ENCODE data around the gene C11orf58. TPM values are rescaled to one million over a fixed set of nuclear protein-coding genes. Genes with fewer than 3 reads are reported as not detected.

Gene C11orf58
- total and polyA plus RNA-seq, 5 donors: 124 to 139 (median 129) TPM

DNA sequence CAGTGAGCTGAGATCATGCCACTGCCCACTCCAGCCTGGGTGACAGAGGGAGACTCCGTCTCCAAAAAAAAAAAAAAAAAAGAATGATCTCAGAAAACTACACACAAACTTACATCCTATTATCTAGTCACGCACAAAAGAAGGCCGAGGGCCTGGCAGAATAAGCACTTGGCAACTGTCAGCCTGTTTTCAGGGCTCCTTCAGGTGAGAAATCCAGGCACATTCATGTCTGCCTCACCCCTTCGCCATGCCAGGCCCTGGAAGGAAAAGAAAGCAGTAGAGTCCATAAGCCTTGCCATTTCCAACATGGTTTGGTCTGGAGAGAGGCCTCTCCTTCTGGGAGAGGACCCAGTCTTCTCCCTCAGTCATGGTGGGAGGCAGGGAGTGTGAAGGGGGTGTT, 30.9 kb downstream of the C11orf58 start:
- WGBS: 88% methylated on average over 4 of the region's 4 CpGs

GRCh38 chr11:16770016-16770415, 31.6 kb downstream of the C11orf58 start:
- H3K4me3 ChIP-seq (ENCODE audit: low read length): no peak overlapping the region
- no peaks in the 10 kb centered on the region for H3K4me1 ChIP-seq (ENCODE audit: control insufficient read depth, insufficient read depth, low read length)
- no peak overlapping the region for H3K27ac ChIP-seq (ENCODE audit: low read length)
- ATAC-seq: peak in 1 of 2 donors; percentile 9
- 81% methylated on average over 11 of the region's 11 CpGs for WGBS
- intact Hi-C loops (cut with DNase I): no loop called here
- H3K27me3 ChIP-seq (ENCODE audit: control insufficient read depth, insufficient read depth): no peaks in the 10 kb centered on the region
- no peak for DNase-seq
- no peaks in the 10 kb centered on the region for H3K9me3 ChIP-seq (ENCODE audit: control insufficient read depth, low read length)

More for the DNA sequence above, 30.9 kb downstream of the C11orf58 start:
- Histone ChIP-seq H3K4me3 (ENCODE audit: low read length) (no peak overlapping the region), H3K9me3 (ENCODE audit: control insufficient read depth, low read length) (no peaks in the 10 kb centered on the region), H3K27ac (ENCODE audit: low read length) (no peak overlapping the region), H3K4me1 (ENCODE audit: control insufficient read depth, insufficient read depth, low read length) (no peaks in the 10 kb centered on the region), H3K27me3 (ENCODE audit: control insufficient read depth, insufficient read depth) (no peaks in the 10 kb centered on the region)
- DNase-seq: no peak
- intact Hi-C loops (cut with DNase I): no loop called here
- ATAC-seq: no peak

DNA sequence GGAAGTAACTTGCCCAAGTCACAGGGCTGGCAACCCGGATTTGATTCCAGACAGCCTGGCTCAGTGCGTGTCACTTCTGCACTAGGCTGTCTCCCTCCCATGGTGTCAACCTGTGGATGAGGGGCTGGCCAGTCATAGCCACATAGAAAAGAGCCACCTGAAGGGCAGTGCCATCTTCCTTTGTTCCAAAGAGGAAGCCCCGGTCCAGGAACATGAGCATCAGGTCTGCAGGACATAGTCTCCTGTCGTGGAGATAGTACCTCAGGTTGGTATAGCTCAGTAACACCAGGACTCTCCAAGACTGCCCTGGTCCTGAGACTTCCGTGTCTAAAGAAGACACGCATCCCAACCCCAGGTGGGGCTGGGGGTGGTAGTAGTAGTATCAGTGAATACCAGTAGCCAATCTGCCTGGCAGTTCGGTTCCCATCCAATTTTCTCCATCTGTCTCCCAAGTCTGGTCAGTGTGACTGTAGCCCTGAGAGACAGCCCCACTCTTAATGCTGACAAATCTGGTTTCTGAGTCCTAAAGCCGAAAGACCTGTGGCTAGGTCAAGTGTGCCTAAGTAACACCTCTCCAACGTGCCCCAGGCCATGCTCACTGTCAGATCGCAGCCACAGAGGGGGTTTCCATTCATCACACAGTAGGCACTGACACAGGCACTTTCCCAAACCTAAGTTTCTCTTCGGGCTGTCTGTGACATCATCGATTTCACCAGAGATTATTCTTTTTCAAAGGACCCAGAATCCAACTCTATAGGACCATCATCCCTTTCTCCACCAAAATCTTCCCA, 33.1 kb downstream of the C11orf58 start:
- WGBS: 83% methylated on average over 12 of the region's 12 CpGs
- Histone ChIP-seq H3K27ac (ENCODE audit: low read length) (no peak overlapping the region), H3K27me3 (ENCODE audit: control insufficient read depth, insufficient read depth) (no peaks in the 10 kb centered on the region), H3K9me3 (ENCODE audit: control insufficient read depth, low read length) (no peaks in the 10 kb centered on the region), H3K4me1 (ENCODE audit: control insufficient read depth, insufficient read depth, low read length) (no peaks in the 10 kb centered on the region), H3K4me3 (ENCODE audit: low read length) (no peak overlapping the region)
- no peak for ATAC-seq
- intact Hi-C loops (cut with DNase I): no loop called here
- no peak for DNase-seq

DNA sequence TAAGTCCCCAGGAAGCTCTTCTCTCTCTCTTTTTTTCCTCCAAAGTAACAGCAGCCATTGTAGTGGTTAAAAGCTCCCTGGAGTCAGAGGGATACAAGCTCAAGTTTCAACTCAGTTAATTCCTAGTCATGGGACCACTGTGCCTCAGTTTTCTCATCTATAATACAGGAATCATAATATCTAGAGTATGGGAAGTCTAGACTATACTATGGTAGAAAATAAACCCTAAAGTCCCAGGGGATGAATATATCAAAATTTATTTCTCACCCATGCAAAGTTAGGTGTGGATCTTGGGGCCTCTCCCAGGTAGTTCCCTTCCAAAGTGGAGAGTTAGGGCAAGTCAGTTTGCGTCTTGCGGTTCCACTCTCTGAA, 33.7 kb downstream of the C11orf58 start:
- H3K4me1 ChIP-seq (ENCODE audit: control insufficient read depth, insufficient read depth, low read length): no peaks in the 10 kb centered on the region
- WGBS: 97% methylated on average over 2 of the region's 2 CpGs
- H3K4me3 ChIP-seq (ENCODE audit: low read length): no peak overlapping the region

GRCh38 chr11:16773981-16774935, 35.8 kb downstream of the C11orf58 start:
- intact Hi-C loops (cut with DNase I): no loop called here
- no peaks in the 10 kb centered on the region for H3K4me1 ChIP-seq (ENCODE audit: control insufficient read depth, insufficient read depth, low read length)
- H3K27me3 ChIP-seq (ENCODE audit: control insufficient read depth, insufficient read depth): no peaks in the 10 kb centered on the region
- no peak overlapping the region for H3K27ac ChIP-seq (ENCODE audit: low read length)
- DNase-seq (no peak), ATAC-seq (no peak)
- H3K4me3 ChIP-seq (ENCODE audit: low read length): no peak overlapping the region
- no peaks in the 10 kb centered on the region for H3K9me3 ChIP-seq (ENCODE audit: control insufficient read depth, low read length)
- 51% methylated on average over 9 of the region's 9 CpGs for WGBS

More for the DNA sequence above, 33.7 kb downstream of the C11orf58 start:
- intact Hi-C loops (cut with DNase I): no loop called here
- DNase-seq (no peak), ATAC-seq (no peak)
- H3K9me3 ChIP-seq (ENCODE audit: control insufficient read depth, low read length): no peaks in the 10 kb centered on the region
- H3K27ac ChIP-seq (ENCODE audit: low read length): no peak overlapping the region
- H3K27me3 ChIP-seq (ENCODE audit: control insufficient read depth, insufficient read depth): no peaks in the 10 kb centered on the region

DNA sequence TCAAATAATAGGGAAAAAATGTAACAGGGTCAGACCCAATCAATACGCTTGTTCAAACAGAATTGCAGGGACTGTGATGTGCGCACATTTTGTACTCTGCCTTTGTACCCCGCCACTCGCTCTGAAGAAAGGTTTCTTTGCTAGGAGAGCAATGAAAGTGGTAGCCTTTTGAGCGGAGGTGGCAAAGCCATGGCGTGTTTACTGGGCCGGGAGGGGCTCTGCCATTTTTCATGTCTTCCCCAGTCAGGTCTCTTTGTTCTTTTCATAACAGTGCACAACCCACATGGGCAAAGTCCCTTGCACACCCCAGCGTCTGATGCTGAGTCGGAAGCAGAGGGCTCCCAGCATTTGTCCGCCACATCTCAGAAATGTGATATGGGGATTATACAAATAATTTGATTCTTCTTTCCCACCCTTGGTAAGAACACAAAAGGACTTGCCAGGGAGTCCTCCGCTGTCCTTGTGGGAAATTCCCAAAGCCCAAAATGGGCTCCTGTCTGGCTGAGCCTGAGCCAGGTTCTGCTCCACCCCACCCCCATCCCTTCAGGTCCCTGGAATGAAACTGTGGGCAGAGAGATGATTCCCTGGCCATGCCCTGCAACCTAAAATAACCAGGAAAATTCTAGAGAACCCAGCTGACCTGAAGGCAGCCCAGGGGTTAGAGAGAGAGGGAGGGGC, 36.6 kb downstream of the C11orf58 start:
- no peaks in the 10 kb centered on the region for H3K27me3 ChIP-seq (ENCODE audit: control insufficient read depth, insufficient read depth)
- no peak for DNase-seq
- H3K4me3 ChIP-seq (ENCODE audit: low read length): no peak overlapping the region
- WGBS: 87% methylated on average over 11 of the region's 11 CpGs
- ATAC-seq: no peak
- H3K4me1 ChIP-seq (ENCODE audit: control insufficient read depth, insufficient read depth, low read length): no peaks in the 10 kb centered on the region
- H3K27ac ChIP-seq (ENCODE audit: low read length): no peak overlapping the region
- intact Hi-C loops (cut with DNase I): no loop called here
- no peaks in the 10 kb centered on the region for H3K9me3 ChIP-seq (ENCODE audit: control insufficient read depth, low read length)

DNA sequence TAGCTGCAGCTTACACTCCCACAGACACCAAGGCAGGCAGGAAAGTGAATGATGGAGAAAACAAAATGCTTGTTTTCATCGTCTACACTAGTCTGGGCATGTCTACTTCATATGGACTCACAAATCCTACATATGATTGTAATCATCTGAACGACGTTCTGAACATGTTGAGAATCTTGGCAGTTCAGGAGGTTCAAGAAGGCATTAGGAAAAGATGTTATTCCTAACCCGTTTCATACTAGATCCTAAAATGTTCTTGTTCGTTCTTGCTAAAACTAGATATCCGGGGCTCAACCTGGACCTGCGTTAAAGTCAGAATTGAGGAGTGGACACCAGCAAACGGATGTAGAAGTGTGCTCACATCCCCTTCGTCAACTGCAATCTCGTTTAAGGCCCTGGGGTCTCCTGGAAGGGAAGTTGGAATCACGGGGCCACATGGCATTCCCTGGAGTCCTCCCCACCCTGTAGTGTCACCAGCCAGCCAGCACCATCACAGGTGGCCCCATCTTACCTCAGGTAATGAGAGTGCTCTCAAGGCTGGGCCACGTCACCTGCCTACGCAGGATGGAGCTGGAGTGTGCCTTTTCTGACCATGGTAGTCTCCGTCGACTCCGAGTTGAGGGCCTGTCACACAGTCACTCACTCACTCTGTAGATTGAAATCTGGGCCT, 37.3 kb downstream of the C11orf58 start:
- Histone ChIP-seq H3K27me3 (ENCODE audit: control insufficient read depth, insufficient read depth) (no peaks in the 10 kb centered on the region), H3K9me3 (ENCODE audit: control insufficient read depth, low read length) (no peaks in the 10 kb centered on the region), H3K4me3 (ENCODE audit: low read length) (no peak overlapping the region), H3K4me1 (ENCODE audit: control insufficient read depth, insufficient read depth, low read length) (no peaks in the 10 kb centered on the region), H3K27ac (ENCODE audit: low read length) (no peak overlapping the region)
- WGBS: 81% methylated on average over 16 of the region's 16 CpGs
- no peak for DNase-seq
- intact Hi-C loops (cut with DNase I): no loop called here
- no peak for ATAC-seq

GRCh38 chr11:16776711-16777612, 38.5 kb downstream of the C11orf58 start:
- Histone ChIP-seq H3K9me3 (ENCODE audit: control insufficient read depth, low read length) (no peaks in the 10 kb centered on the region), H3K27ac (ENCODE audit: low read length) (no peak overlapping the region), H3K27me3 (ENCODE audit: control insufficient read depth, insufficient read depth) (no peaks in the 10 kb centered on the region), H3K4me1 (ENCODE audit: control insufficient read depth, insufficient read depth, low read length) (no peaks in the 10 kb centered on the region), H3K4me3 (ENCODE audit: low read length) (no peak overlapping the region)
- intact Hi-C loops (cut with DNase I): no loop called here
- DNase-seq (peak in 1 of 3 donors; percentile 68), ATAC-seq (peak in 1 of 2 donors; percentile 17)
- 49% methylated on average over 14 of the region's 14 CpGs for WGBS

DNA sequence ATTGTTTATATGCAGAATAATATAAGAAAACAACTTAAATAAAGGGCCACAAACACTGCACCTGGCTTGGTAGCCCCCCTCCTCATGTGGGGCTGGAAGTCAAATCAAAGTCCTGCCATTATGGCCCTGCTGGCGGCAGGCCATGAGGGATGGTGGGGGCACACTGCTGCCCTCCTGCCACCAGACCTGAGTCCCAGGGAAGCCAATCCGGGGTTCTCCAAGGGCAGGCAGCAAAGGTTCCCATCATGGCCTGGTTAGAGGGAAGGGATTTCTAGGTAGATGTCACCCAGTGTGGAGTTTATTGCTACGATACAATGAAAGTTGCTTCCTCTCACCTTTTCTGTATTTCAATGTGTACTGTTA, 39.1 kb downstream of the C11orf58 start:
- Histone ChIP-seq H3K9me3 (ENCODE audit: control insufficient read depth, low read length) (no peaks in the 10 kb centered on the region), H3K4me3 (ENCODE audit: low read length) (no peak overlapping the region), H3K27me3 (ENCODE audit: control insufficient read depth, insufficient read depth) (no peaks in the 10 kb centered on the region), H3K27ac (ENCODE audit: low read length) (no peak overlapping the region), H3K4me1 (ENCODE audit: control insufficient read depth, insufficient read depth, low read length) (no peaks in the 10 kb centered on the region)
- 85% methylated on average over 3 of the region's 3 CpGs for WGBS
- DNase-seq (no peak), ATAC-seq (no peak)
- intact Hi-C loops (cut with DNase I): no loop called here

DNA sequence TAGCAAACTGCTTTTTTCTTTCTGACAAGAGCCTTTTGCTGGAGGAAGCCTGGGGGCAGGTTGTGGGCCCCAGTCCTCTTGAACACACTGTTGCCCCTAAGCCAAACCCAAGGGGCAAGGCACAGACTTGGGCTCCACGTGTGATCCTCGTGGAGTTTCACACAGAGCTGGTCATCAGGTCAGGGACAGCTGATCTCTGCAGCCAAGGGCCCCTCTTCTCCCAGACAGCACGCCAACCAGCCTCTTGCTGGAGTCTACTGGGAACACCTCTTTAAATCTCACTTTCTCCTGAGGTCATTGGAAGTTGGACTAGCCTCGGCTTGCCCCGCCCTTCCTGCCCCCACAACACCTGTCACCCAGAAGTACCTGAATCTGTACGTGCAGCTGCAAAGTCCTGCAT, 39.8 kb downstream of the C11orf58 start:
- Histone ChIP-seq H3K27me3 (ENCODE audit: control insufficient read depth, insufficient read depth) (no peaks in the 10 kb centered on the region), H3K27ac (ENCODE audit: low read length) (no peak overlapping the region), H3K4me1 (ENCODE audit: control insufficient read depth, insufficient read depth, low read length) (no peaks in the 10 kb centered on the region), H3K9me3 (ENCODE audit: control insufficient read depth, low read length) (no peaks in the 10 kb centered on the region), H3K4me3 (ENCODE audit: low read length) (no peak overlapping the region)
- intact Hi-C loops (cut with DNase I): no loop called here
- DNase-seq: no peak
- no peak for ATAC-seq
- WGBS: 76% methylated on average over 6 of the region's 6 CpGs

Data from right cardiac atrium (tissue), 5 donors.